HG03097 (cell line): ENCODE measurements around the gene ATP8A2.

Source experiments
- ATAC-seq: cut with Tn5 transposase; IDR thresholded peaks from one replicate; pipeline ENCODE4 v1.9.1; 2021; ENCODE audit not compliant: unreplicated experiment, low FRiP score

The ATP8A2 gene

DNA sequence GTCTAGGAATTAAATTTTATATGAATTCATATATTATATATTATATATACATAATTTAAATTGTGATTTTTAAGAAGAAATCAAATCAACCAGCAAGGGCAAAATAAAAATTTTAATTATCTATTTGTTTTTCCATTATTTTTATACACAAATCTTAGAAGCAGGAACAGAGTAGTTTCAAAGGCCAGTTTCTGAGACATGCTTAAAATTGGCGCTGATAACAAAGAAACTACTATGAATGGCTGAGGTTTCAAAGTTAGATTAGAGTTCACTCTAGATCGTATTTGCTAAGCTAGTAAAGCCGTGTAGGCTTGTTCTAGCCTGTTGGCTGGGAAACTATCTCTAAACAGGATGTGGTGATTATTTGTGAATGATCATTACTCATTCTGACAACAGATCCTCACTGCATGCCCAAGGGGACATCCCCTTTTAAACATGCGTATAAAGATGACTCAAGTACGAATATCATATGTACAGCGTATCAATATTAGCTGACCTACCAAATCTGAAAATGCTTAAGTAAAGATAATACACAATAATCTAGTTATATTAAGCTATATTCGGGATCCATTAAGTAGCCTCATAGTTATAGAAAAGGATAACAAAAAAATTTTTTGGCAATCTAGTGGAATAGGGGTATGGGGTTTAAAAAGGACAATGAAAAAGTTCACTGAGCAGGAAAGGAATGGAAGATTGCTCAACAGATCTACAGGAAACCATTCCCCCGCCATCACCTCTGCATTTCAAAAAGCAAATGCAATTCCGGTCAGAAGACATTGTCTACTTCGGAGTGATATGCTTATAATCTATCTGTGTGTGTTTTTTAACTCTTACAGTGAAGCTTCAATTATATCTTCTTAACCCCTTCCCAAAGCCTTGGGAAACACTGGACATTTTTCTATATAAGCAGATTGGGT, 529.9 kb downstream of the ATP8A2 start:
- ATAC-seq = peak; percentile 89

DNA sequence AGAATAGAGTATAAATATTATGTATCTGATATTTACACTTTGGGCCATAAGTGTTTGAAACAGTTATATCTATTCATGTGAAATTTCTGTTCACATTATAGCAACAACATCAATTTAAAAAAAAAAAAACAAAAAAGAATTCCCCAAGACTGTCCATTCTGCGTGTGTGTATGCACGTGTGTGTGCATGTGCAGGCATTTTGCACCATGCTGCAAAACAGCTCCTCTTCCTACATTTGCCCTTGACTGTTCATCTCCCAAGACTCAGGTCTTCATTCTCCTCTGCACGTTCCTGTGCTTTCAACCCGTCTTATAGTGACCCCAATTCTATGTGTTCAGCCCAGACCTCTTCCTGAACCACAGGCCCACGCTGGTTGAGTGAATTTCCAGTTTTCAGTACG, 530.7 kb downstream of the ATP8A2 start:
- ATAC-seq = no peak

DNA sequence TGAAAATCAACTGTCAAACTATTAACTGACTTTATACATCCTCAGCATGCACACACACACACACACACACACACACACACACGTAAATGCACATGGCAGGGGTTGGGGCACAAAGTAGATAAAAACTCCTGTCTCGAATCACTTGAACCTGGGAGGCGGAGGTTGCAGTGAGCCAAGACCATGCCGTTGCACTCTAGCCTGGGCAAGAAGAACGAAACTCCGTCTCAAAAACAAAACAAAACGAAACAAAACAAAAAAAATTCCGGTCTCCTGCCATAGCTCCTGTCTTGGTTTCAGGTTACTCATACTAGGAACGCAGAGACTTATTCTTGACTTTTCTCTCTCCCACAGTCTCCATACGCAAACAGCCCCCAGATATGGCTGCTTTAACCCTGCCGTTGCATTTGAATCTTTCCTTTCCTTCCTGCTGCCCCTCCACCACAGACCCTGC, 531.1 kb downstream of the ATP8A2 start:
- no peak for ATAC-seq

DNA sequence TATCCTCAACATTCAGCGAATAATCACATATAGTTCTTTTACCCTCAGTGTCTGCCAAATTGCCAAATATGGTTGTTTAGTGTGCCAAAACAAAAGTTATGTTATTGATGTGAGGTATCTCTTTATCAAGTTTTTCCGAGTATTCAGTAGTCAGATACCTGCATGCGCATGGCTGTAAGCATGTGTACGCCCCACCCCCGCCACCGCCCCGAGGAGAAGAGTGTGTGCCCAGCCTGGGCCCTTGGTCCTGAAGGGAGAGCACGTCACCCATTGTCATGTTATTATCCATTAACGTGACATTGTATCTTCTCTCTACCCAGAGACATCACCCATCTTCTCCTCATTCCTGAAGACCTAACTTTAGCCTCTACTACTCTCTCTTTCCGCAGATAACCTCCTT, 533.1 kb downstream of the ATP8A2 start:
- no peak for ATAC-seq

DNA sequence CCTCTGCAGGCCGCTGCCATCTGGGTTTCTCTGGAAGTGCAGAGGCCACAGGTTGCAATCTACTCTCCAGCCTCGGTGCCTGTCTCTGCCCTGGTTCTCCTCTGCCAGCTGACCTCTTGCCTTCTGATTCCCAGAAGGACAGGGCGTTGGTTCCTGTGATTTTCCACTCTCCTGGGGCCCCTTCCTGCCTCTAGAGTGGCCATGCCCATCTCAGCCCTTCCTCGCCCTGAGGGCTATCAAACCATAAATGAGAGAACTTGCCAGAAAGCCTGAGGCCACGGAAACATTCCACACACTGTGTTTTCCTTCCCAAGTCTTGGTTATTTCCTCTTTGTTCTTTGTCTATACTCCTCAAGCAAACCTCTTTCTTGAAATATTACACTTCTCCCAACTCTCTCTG, 533.8 kb downstream of the ATP8A2 start:
- no peak for ATAC-seq

DNA sequence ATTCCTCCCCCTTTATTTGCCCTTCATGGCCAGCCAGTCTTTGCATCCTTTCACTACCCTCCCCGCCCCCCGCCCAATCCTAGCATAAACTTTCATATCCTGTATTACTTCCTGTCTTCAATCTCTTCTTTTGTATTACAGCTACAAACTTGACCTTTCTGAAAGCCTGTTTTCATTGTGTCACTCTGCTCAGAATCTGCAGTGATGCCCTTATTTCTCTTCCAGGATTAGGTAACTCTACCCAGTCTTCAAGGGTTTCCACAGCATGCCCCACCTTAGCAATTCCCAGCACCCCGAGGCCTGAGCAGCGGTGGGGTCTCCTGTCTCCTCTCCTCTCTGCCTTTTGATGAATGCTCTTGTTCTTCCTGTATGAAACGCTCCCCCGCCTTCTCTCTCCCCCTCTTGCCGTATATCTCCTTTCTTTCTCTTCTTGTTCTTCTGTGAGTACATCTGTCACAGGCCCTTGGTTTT, 534.5 kb downstream of the ATP8A2 start:
- no peak for ATAC-seq

DNA sequence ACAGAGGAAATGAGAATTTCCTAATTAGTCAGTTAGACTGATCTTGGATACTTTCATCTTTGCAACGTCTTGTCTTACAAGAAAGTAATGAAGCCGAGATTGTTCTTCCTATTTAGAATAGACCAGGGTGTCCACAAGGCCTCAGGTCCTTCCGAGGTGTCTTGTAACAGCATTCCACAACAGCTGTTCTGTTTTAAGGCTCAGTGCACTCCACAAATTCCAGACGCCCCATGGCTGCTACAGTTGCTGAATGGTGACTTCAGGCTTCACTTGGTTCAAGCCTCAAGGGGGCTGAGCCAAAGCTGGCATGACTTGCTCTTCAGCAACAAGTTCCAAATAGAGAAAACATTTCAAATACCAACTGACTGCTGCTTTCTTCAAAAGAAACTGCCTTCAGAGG, 536.6 kb downstream of the ATP8A2 start:
- no peak for ATAC-seq

DNA sequence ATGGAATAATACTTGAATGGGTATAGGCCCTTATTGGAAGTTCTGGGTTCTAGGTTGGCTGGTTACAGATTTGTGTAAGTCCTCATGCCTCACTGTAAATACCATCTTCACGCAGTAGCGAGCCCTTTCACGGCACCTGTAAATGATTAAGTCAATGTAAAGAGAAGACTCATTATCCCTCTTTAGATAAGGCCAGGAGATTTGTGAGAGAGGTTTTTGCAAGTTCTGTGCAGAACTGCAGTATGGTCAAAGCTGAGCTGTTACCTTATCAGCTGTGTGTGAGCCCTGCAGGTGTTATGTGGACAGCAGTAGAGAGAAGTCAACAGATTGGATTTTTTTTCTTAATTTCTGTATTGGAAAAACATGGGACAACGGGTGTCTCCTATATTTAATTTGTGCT, 538.5 kb downstream of the ATP8A2 start:
- no peak for ATAC-seq

DNA sequence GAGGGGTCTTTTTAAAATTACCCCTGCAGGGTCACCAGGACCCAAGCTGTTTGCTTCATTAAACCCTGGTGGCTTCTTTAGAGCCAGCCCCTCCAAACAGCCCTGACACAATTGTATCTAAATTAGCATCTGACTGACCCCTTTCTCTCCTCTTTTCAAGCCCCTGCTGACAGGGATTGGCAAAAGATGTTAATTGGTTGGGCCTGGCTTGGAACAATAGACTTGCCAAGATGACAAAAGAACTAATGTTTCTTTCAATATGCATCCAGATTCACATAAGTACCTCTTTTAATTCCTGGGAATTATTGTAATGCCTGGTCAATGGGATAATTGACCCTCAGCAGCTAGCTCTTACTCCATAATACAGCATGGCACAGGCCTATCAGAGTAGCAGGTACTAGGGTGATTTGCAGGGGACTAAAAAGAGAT, 539.2 kb downstream of the ATP8A2 start:
- ATAC-seq = no peak

DNA sequence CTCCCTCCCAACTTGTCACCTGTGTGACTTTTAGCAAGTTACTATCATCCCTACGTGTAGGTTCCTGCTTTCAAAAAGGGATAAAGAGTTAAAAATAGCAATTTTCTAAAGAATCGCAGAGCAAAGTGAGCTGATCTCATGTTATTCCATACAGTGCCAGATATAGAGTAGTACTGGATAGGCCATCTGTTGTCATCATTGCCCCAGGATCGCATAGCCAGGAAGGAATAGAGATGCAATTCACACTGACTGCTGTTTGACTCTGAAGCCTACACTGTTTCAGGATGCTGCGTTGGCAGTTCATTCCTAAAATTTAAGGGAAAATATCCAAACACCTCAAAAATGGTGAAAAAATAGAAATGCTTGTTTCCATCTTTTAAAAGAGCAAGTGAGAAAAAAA, 541.2 kb downstream of the ATP8A2 start:
- ATAC-seq = no peak

DNA sequence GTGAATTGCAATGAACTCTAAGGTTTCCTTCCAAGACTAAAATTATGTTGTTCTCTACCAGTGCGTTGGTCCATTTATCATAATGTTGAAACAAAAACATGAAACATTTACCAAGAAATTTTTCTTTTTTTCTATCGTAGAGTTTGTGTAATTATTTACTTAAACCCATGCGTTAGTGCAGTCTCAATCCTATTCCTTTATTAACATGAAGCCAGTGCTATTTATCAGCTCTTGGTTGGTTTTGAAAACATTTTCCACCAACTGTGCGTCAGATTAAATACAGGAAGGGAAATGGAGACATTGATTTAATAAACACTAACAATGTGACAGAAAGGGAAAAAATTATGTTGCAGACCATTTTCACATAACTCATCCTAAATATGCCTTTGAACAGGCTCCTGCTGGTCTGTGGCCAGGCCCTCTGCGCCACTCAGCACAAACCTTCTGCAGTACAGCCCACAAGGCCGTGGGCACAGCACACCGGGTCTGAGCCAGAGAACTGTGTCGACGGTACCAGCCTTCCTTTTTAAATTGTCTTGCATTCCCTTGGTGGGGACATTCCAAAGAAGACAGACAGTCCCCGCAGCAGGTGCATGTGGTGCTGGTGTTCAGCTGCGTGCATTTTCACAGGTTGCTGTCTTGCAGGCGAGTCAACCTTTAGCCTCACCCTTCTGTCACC, 544.2 kb downstream of the ATP8A2 start:
- no peak for ATAC-seq

DNA sequence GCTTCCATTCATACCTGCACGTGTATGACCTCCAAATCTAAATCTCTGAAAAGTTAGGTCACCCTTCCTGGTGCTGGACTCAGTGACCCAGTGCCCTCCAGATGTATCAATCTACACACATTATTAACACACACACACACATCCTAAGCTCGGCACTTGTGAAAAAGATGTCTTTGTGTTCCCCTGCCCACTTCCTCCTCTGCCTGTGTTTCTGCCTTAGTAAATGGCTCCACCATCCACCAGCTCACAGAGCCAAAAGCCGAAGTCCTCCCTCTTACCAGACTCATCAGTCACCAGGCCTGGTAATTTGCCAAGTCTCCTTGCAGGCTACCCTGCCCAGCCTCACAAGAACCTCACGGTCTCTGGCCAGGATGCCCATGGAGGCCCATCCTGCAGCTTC, 548.5 kb downstream of the ATP8A2 start:
- no peak for ATAC-seq

DNA sequence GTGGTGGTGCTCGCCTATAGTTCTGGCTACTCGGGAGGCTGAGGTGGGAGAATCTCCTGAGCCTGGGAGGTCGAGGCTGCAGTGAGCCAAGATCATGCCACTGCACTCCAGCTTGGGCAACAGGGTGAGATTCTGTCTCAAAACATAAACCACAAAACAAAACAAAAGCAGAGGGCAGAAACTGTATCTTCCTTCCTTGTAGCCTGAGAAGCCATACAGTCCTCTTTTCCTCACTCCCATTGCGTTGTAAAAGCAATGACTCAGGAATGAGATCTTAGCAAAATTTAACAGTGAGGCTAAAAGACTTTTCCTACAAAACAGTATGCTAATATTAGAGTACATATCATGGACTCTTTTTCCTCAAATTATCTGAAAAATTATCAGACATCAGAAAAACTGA, 549.2 kb downstream of the ATP8A2 start:
- ATAC-seq = no peak

DNA sequence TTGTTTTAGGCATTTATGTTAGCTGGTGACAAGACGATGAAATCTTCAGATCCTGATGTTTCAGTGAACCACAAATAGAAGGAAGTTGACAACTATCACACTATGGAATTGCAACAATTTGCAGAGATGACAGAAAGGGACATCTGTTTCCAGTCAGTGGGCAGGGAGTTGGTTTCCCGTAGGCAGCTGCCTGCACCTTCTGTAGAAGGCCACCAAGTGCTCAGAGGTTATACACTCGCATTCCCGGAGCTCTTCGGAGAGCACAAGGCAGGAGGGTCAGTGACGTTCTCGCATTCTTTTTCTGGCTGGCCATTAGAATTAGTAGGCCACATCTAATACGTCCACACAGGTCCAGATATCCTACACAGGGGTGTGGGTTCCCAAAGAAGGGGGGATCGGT, 550.6 kb downstream of the ATP8A2 start:
- ATAC-seq = no peak

DNA sequence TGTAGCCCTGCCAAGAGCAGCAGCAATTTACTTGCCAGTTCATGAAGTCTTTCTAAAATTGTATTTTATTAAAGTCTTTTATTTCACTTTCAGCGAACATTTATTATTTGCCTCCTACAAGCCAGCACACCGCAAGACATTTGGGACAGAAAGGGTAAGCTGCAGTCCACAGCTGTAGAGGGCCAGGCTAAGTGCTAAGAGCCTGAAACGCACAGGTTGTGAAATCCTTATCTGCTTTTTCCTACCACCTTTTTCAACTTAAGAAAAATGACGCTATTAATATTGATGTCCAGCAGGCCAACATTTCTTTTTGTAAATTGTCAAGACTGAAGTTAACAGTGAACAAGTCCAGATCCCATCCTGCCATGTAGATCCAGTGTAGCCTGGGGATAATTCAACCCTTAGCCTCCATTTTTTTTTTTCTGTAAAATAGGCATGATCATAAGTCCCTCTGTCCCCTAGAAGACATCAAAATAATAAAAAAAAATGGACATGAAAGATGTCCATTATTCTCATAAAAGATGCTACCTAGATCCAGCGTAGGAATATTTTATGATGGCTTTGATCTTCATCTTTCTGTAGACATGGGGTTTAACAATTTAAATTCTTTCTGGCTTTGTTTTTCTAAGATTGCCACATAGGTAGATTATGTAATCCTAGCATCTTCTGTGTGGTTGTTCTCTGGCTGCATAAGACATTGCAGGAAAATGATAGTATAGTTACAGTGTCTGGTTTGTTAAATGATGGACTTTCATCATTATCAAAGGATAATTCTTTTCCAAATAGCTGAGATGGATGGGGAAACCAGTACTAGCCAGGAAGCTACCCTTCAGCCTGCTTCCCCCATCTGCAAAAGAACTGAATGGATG, 551.7 kb downstream of the ATP8A2 start:
- ATAC-seq = no peak

DNA sequence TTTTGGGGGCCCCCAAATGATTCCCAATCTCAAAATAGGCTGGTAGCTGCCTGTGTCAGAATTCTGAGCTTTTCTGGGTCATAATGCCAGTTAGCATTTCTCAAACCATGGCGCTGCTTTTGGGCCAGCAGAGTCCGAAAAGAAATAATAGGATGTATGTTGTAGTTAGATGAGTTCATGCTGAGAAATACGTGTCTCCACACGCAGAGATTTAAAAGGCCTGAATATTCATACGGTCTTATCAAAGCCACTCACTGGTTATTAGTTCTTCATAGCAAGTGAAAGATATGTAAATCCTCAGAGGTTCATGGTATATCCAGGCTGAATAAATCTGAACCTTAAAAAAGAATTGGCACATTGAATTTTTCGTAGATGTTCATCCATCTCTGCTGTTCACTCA, 555.6 kb downstream of the ATP8A2 start:
- ATAC-seq = no peak

DNA sequence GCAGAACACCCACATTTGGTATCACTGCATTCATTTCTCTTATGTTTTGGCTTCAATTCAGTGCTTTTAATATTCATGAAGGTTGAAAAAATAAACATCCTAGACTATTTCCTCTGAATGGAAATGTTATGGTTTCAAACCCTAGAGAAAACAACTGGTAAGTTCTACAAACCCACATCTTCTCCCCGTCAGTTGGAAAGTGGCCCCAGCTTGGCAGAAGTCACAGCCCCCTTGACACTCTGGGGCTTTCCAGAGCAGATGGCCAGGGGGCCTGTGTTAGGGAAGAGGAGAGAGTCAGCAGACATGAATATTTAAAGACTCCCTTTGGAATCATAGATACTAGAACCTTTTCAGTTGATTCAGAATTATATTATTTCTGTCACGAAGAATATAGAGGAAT, 556.2 kb downstream of the ATP8A2 start:
- ATAC-seq = no peak

DNA sequence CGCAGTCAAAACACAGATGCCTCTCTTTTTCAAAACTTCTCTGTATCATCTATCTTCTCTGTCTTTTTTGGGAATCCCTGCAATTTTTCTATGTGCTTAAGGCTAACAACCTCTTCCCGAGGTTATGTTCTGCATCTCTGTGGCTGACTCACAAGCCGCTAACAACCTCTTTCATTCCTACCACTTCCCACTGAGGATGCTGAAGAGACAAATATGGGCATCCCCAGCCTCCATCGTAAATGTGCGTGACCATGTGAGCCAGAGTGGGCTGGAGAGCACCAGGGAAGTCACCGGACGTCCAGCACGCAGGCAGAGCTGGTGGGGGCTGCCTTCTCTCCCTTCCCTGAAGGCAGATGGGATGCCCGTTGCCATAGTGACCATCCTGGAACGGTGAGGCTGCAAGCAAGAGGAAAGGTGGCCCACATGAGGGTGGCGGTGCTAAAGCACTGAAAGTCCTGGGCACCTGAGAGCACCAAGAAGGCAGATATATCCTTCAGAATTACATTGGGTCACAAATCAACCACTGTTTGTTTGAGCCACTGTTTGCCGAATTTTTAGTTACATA, 557.2 kb downstream of the ATP8A2 start:
- ATAC-seq = no peak

DNA sequence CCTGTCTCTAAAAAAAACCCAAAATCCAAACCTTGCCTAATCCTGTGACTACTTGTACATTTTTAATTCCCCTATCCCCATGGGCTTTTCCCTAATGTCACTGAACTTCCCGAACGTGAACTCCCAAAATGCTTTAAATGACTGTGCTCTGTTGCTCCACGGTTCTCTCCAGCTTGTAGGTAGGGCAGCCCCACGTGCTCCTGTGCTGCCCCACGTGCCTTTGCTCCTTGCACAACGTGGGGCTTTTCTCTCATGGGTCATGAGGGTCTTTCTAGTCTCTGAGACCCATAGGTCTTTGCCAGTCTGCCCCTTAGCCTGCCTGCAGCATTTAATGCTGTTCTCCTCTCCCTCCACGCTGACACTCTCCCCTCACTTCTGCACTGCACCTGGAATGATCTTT, 558.0 kb downstream of the ATP8A2 start:
- ATAC-seq = no peak

DNA sequence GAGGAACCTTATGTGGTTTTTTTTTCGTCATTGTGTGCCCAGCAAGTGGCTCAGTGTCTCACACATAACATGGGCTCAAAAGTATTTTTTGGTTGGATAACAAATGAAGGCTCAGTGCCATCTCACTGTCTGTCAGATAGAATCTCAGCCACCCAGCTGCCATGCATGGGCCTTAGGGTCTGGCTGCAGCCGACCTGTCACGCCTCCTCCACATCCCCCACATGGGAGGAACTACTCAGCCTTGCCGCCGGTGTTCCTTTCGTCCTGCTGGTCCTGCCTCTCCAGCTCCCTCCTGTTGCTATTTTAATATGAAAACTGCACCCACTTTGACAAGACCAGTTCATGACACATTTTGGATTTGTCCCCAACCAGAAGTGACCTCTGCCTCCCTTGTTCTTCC, 558.9 kb downstream of the ATP8A2 start:
- ATAC-seq = no peak

DNA sequence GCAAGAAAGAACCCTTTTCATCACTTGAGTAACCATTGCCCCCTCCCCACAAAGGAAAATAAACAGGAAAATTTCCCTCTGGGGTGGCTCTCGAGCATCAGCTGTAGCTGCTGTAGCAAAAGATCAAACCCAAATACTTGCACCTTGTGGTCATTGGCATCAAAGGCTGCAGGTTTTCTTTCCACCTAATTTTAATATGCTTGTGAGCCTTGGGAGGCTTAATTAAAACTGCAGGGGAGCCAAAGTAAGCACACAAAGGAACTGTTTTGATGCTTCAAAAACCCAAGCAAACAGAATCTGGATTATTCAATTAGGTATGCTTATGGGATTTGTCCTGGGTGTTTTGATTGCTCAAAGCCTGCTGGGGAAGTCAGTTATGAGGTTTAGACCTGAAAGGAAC, 560.6 kb downstream of the ATP8A2 start:
- no peak for ATAC-seq
